Right renal cortex interstitium (tissue), 3 donors: ENCODE data around the gene POLR2E. TPM values are rescaled to one million over a fixed set of nuclear protein-coding genes. Genes with fewer than 3 reads are reported as not detected.

Source experiments
- DNase-seq, 3 donors: peaks; one replicate each; pipeline ENCODE4 v3.0.0-alpha.2; 2013; ENCODE audit warnings: low read depth in 3 of 3, low spot score in 2 of 3
- polyA plus RNA-seq, 3 donors: library from polyadenylated mRNA; unstranded; fragments of 120-200 nt; gene quantifications; one replicate each; pipeline ENCODE4 v1.2.1, GENCODE V29; 2013; ENCODE audit not compliant: insufficient read length in 3 of 3

The POLR2E gene
- polyA plus RNA-seq, 3 donors = 128 to 161 (median 143) TPM

- no peak for DNase-seq
Observed at GRCh38 chr19:1082165-1082927, 12.8 kb downstream of the POLR2E start.

- no peak for DNase-seq
Observed at GRCh38 chr19:1081301-1082164, 13.6 kb downstream of the POLR2E start.

GRCh38 chr19:1080360-1081161, 14.6 kb downstream of the POLR2E start:
- no peak for DNase-seq

DNA sequence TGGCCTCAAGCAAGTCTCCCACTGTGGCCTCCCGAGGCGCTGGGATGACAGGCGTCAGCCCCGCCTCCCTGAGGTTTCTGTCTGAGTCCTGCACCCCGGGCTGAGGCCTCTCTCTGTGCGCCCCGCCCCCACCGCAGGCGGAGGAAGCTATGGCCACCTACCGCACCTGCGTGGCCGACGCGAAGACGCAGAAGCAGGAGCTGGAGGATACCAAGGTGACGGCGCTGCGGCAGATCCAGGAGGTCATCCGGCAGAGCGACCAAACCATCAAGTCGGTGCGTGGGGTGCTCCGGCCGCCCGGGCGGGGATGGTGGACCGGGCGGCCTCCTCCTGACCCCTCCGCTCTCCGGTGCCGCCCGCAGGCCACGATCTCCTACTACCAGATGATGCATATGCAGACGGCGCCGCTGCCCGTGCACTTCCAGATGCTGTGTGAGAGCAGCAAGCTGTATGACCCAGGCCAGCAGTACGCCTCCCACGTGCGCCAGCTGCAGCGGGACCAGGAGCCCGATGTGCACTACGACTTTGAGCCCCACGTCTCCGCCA, 15.5 kb downstream of the POLR2E start:
- DNase-seq = no peak

DNA sequence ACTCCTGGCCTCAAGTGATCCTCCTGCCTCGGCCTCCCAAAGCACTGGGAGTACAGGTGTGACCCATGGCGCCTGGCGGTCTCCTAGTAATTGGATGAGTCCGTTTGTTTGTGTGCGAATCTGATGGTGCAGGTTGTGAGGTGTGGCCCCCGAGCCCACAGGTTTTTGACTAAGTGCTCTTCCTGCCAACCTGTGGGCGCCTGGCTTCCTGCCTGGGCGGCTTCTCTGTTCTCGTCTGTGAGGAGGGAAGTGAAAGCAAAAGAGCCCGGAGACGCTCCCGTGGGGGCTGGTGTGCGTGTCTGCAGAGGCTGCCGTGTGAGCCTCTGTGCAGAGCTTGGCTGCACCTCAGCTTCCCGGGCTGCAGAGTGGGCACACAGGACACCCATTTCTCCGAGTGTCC, 18.2 kb downstream of the POLR2E start:
- no peak for DNase-seq

- no peak for DNase-seq
Observed at GRCh38 chr19:1076046-1076386, 19.2 kb downstream of the POLR2E start.

DNA sequence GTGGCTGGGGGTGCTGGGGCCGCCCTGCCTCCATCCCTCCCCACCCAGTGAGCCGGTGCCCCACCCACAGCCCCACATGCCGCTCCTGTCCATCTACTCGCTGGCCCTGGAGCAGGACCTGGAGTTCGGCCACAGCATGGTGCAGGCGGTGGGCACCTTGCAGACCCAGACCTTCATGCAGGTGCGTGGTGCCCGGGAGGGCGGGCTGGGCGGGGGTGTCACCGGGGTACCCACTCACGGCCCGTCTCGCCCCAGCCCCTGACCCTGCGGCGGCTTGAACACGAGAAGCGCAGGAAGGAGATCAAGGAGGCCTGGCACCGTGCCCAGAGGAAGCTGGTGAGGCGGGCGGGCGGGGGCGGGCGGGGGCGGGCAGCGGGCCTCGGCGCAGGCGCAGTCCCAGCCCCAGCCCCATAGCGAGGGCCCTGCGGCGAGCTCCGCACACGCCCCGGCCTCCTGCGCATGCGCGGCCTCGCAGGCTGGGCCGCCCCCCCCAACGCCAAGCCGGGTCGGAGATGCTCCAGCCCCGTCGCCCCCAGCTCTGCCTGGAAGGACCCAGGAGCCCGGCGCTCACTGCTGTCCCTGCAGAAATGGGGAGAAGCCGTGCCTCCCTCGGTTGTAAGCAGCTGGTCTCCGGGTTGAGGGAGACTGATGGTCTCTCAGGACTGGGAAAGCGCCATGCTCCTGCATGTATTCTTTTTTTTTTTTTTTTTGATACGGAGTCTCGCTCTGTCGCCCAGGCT, 20.5 kb downstream of the POLR2E start:
- DNase-seq = no peak

GRCh38 chr19:1073956-1074517, 21.1 kb downstream of the POLR2E start:
- DNase-seq = no peak

- no peak for DNase-seq
Observed at GRCh38 chr19:1073063-1073955, 21.9 kb downstream of the POLR2E start.

GRCh38 chr19:1072371-1073015, 22.7 kb downstream of the POLR2E start:
- DNase-seq = no peak

DNA sequence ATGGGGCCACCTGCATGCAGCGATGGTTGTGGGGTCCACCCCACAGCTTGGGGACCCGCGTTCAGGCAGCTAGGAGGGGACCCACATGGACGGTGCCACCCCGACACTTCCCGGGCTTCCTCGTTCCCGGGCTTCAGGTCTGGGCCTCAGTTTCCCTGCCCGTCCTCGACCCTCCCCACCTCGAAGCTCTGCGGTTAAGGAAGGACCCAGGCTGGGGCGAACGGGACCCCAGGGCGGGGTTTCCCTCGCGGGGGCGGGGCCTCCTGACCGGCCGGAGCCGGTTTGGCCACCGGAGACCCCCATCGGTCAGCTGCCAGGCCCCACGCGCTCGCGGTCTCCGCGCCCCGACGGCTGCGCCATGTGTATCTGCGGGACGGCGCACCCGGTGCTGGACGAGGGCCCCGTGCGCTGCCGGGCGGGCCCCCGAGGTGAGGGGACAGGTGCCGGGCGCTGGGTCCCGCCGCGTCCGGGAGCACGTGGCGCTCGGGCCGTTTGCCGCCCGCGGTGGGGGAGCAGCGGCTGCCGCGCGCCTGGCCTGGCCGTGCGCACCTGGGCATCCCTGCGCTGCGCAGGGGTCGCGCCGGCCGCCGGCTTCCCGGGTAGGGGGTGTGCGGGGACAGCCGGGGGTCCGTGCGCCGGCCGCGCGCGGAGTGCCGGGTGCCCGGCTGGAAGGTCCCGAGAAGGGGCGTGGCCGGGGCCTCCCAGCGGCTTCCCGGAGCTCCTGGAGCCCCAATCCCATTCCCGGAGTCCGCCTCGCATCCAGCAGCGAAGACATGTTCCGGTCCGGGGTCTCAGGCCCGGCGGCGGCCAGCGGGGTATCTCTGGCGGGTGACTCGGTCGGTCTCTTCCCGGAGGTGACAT, 24.0 kb downstream of the POLR2E start:
- DNase-seq = no peak

DNA sequence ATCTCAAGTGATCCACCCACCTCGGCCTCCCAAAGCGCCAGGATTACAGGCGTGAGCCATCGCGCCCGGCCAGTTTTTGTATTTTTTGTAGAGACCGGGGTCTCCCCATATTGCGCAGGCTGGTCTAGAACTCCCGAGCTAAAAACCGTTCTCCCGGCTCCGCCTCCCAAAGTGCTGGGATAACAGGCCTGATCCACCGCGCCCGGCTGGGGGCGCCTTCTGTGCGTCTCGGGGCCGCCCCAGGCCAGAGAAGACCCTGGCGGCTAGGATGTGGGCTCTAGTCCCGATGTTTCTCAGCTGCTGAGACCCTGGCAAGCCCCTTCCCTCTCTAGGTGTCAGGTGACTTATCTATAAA, 24.6 kb downstream of the POLR2E start:
- no peak for DNase-seq

- no peak for DNase-seq
Observed at GRCh38 chr19:1069009-1069779, 26.0 kb downstream of the POLR2E start.

DNA sequence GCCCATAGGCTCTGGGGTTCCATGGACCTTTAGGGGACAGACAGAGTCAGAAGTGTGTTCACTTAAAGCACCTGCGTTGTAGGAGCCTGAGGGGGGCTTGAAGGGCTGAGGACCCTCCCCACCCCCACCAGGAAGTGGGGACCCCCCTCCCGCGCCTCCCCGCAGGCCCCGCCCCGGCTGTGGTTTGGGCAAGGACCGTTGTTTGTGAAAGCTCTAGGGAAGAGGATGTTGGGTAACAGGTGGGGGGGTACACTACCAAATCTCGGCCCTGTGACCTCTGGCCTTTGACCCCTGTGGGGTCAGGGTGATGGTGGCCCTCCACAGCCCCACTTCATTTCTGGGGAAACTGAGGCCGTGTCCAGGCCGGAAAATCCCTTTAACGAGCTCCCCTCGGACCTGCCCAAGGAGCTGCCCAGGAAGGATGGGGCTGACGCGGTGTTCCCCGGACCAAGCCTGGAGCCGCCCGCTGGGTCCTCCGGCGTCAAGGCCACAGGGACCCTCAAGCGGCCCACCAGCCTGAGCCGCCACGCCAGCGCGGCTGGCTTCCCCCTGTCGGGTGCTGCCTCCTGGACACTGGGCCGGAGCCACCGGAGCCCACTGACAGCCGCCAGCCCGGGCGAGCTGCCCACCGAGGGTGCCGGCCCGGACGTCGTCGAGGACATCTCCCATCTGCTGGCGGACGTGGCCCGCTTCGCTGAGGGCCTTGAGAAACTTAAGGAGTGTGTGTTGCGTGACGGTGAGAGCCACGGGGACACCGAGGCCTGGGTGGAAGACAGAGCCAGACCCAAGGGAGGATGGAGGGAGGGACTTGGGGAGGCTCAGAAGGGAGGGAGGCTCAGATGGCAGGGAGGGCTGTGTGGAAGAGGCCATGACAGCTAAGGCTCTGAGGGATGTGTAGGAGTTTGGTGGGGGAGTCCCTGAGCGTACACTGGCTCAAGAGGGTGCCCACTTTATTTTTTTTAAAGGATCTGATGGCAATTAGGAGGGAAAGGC, 26.9 kb downstream of the POLR2E start:
- no peak for DNase-seq

DNA sequence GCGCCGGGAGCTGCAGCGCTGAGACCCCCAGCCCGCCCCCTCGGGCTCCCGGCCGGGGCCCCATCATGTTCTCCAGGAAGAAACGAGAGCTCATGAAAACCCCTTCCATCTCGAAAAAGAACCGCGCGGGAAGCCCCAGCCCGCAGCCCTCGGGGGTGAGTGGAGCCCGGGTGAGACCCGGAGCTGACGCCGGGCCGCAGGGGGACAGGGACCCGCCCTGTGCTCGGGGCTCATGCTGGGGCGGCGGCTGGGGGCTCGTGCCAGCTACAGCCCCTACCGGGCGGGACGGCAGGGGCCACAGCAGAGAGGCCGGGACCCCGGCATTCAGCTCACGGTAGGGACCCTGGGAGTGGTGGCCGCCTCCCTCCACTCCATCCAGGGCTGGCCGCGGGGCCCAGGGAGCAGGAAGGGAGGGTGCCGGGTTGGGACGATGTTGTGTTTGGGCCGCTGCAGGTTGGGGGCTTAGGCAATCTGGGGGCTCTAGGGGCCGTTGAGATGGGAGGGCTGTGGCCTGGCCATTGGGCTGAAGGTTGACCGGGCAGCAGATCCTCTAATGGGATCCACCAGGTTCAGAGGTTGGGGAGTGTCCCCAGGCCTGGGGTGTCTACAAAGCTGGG, 27.7 kb downstream of the POLR2E start:
- no peak for DNase-seq
